Measurements from ENCODE around the gene SYNE2.

SYNE2 gene

DNA sequence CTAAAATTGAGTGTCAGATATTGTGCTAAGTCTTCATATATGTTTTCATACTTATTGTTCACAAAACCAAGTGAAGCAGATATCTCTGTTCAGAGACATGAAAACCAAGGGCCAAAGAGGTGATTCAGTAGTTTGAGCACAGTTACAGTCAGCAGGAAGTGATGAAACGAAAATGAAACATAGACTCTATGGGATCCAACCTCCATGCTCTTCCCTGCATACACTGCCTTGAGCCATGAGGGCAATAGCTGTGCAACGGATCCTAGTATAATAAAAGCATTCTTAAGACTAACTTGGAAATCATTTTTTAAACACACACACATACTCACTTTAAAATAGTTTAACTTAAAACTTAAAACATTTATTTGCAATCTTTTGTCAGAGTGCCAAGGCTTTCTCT lies 413.4 kb downstream of the SYNE2 start:
- peak; percentile 4 for DNase-seq (ENCODE audit: low read depth)
- no peak overlapping the region for H3K4me3 ChIP-seq (ENCODE audit: low read depth, low read length)
- TF ChIP-seq, protein P1, sequence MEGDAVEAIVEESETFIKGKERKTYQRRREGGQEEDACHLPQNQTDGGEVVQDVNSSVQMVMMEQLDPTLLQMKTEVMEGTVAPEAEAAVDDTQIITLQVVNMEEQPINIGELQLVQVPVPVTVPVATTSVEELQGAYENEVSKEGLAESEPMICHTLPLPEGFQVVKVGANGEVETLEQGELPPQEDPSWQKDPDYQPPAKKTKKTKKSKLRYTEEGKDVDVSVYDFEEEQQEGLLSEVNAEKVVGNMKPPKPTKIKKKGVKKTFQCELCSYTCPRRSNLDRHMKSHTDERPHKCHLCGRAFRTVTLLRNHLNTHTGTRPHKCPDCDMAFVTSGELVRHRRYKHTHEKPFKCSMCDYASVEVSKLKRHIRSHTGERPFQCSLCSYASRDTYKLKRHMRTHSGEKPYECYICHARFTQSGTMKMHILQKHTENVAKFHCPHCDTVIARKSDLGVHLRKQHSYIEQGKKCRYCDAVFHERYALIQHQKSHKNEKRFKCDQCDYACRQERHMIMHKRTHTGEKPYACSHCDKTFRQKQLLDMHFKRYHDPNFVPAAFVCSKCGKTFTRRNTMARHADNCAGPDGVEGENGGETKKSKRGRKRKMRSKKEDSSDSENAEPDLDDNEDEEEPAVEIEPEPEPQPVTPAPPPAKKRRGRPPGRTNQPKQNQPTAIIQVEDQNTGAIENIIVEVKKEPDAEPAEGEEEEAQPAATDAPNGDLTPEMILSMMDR (IDR thresholded peaks at IDR 0.05; ENCODE audit: low read depth, low read length) = no peak
- TF ChIP-seq MYC (IDR thresholded peaks at IDR 0.05; ENCODE audit: low read depth, low read length) (no peak), POLR2A (IDR thresholded peaks at IDR 0.05; ENCODE audit: extremely low read depth, insufficient read length) (no peak)
- TF ChIP-seq, protein P2, sequence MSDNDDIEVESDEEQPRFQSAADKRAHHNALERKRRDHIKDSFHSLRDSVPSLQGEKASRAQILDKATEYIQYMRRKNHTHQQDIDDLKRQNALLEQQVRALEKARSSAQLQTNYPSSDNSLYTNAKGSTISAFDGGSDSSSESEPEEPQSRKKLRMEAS (IDR thresholded peaks at IDR 0.05; ENCODE audit: low read depth, low read length) = no peak

DNA sequence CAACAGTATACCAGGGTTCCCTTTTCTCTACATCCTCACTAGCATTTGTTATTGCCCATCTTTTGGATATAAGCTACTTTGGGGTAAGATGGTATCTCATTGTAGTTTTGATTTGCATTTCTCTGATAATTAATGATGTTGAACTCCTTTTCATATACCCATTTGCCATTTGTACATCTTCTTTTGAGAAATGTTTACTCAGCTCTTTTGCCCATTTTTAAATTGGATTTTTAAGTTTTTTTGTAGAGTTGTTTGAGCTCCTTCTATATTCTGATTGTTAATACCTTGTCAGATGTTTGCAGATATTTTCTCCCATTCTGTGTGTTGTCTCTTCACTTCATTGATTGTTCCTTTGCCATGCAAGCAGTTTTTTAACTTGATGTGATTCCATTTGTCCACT lies 419.2 kb downstream of the SYNE2 start:
- TF ChIP-seq, protein P1 (IDR thresholded peaks at IDR 0.05; ENCODE audit: low read depth, low read length) = no peak
- TF ChIP-seq, protein P2 (IDR thresholded peaks at IDR 0.05; ENCODE audit: low read depth, low read length) = no peak
- TF ChIP-seq MYC (IDR thresholded peaks at IDR 0.05; ENCODE audit: low read depth, low read length) = no peak
- TF ChIP-seq POLR2A (IDR thresholded peaks at IDR 0.05; ENCODE audit: extremely low read depth, insufficient read length) = no peak

More for the DNA sequence above, 419.2 kb downstream of the SYNE2 start:
- no peak for DNase-seq (ENCODE audit: low read depth)
- no peak overlapping the region for H3K4me3 ChIP-seq (ENCODE audit: low read depth, low read length)

Data from NB4 (cell line).